HepG2 (cell line): Measurements from ENCODE around the gene ENTPD5. TPM values are rescaled to one million over a fixed set of nuclear protein-coding genes. Genes with fewer than 3 reads are reported as not detected.

Experiments
- ATM ChIP-seq: fragments of 450-650 bp; IDR thresholded peaks from 2 replicates; pipeline ENCODE4 v1.7.1; 2017; ENCODE audit warnings: mild to moderate bottlenecking, borderline replicate concordance
- HHEX ChIP-seq: IDR thresholded peaks from 2 replicates; pipeline ENCODE4 v1.6.1; 2016; ENCODE audit warnings: control low read depth
- HOXA3 ChIP-seq: sonication (generic); formaldehyde crosslinking; IDR thresholded peaks from 2 replicates; pipeline ENCODE4 v1.5.0; 2020; ENCODE audit warnings: missing genetic modification reagents
- KMT2A ChIP-seq: sonication (generic); formaldehyde crosslinking; IDR thresholded peaks from 2 replicates; pipeline ENCODE4 v1.4.0; 2020; ENCODE audit warnings: missing genetic modification reagents
- ZNF713 ChIP-seq: sonication (generic); formaldehyde crosslinking; IDR thresholded peaks from 2 replicates; pipeline ENCODE4 v1.4.0; 2020; ENCODE audit warnings: mild to moderate bottlenecking, missing genetic modification reagents
- polyA plus RNA-seq, 8 experiments: library from polyadenylated mRNA; depleted of rRNA in 3 of 8; stranded (reverse) in 7 of 8; unstranded in 1 of 8; fragments of >200 nt; fragmentation: Illumina TruSeq in 4 of 8; extraction: Trizol in 4 of 8; gene quantifications; 2 replicates each; pipeline versions ENCODE4 v1.2.1 to v1.2.3, GENCODE V29; 2011 to 2016; ENCODE audit warnings: low read depth in 4 of 8, missing spikeins in 1 of 8, mixed read lengths in 1 of 8; ENCODE audit not compliant: insufficient read depth in 1 of 8
- total RNA-seq, 5 experiments: library from RNA; depleted of rRNA; stranded (reverse); fragments of >200 nt; fragmentation: Illumina TruSeq; extraction: Trizol; gene quantifications; 2 replicates each; pipeline ENCODE4 v1.2.3, GENCODE V29; 2016; ENCODE audit warnings: low read depth in 1 of 5
- TF ChIP-seq, protein P1 (sequence below): IDR thresholded peaks from 2 replicates; pipeline ENCODE4 v1.6.1; 2016
- TF ChIP-seq, protein P2 (sequence below): sonication (generic); formaldehyde crosslinking; IDR thresholded peaks from 2 replicates; pipeline ENCODE4 v1.4.0; 2020; ENCODE audit warnings: missing genetic modification reagents
- TF ChIP-seq, protein P3 (sequence below): IDR thresholded peaks from 2 replicates; pipeline ENCODE4 v1.6.1; 2016; ENCODE audit warnings: missing biosample characterization, missing genetic modification reagents, low read depth
- TF ChIP-seq, protein P4 (sequence below): sonication (generic); formaldehyde crosslinking; IDR thresholded peaks from 2 replicates; pipeline ENCODE4 v1.5.1; 2020; ENCODE audit warnings: mild to moderate bottlenecking, missing genetic modification reagents, borderline replicate concordance
- TF ChIP-seq, protein P5 (sequence below): sonication (generic); formaldehyde crosslinking; IDR thresholded peaks from 2 replicates; pipeline ENCODE4 v1.4.0; 2020; ENCODE audit warnings: mild to moderate bottlenecking, missing genetic modification reagents

The ENTPD5 gene
- total and polyA plus RNA-seq, 2 of the 13 experiments (the other 11 are each of a cell fraction or from before 2014, with no cell fraction given), result 33.8 to 43.3 TPM

DNA sequence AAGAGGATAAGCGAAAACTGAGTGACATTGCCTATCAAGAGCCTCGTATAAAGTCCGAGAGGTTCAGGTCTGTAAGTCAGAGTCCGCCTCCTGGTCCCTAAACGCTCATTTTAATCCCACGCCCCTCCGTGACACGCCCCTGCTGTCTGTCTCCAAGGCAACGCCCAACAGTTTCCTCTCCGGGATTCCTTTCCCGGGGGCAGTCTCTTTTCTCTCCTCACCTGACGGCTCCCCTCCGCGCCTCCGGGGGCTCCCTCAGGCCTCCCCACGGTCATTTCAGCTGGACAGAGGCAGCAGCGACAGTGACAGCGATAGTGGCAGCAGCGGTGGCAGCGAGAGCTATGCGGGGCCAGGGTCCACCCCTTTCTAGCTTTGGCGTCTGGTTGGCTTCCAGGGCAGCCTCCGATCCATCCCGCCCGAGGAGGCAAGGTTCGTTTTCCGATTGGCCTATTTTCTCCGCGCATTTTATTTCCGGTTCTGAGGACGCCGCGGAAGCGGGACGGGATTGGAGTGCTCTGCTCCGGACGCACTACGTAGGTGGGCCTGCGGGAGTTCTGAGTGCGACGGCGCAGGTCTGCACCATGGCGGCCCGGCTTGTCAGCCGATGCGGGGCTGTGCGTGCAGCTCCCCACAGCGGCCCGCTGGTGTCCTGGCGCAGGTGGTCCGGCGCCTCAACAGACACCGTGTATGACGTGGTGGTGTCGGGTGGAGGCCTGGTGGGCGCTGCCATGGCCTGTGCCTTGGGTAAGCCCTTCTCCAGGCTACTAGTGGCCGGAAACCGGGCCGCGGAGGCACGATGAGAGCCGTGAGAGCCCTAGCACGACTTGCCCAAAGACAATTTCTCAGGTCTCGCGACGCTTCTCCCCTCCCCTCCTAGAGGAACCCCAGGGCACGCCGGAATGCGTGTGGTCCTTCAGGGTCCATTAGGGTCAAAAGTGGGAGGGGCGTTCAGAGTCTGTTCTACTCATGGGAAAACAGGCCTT lies 69.0 kb downstream of the ENTPD5 start, which contains the start of the genes COQ6 and FAM161B (continued):
- TF ChIP-seq, protein P1, sequence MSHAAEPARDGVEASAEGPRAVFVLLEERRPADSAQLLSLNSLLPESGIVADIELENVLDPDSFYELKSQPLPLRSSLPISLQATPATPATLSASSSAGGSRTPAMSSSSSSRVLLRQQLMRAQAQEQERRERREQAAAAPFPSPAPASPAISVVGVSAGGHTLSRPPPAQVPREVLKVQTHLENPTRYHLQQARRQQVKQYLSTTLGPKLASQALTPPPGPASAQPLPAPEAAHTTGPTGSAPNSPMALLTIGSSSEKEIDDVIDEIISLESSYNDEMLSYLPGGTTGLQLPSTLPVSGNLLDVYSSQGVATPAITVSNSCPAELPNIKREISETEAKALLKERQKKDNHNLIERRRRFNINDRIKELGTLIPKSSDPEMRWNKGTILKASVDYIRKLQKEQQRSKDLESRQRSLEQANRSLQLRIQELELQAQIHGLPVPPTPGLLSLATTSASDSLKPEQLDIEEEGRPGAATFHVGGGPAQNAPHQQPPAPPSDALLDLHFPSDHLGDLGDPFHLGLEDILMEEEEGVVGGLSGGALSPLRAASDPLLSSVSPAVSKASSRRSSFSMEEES (CRISPR knock-in tag), result peak; percentile 30
- no peak for TF ChIP-seq ZNF713 (CRISPR knock-in tag)
- TF ChIP-seq HHEX, result no peak; the same call in 1 of the 2 replicates
- TF ChIP-seq, protein P2, sequence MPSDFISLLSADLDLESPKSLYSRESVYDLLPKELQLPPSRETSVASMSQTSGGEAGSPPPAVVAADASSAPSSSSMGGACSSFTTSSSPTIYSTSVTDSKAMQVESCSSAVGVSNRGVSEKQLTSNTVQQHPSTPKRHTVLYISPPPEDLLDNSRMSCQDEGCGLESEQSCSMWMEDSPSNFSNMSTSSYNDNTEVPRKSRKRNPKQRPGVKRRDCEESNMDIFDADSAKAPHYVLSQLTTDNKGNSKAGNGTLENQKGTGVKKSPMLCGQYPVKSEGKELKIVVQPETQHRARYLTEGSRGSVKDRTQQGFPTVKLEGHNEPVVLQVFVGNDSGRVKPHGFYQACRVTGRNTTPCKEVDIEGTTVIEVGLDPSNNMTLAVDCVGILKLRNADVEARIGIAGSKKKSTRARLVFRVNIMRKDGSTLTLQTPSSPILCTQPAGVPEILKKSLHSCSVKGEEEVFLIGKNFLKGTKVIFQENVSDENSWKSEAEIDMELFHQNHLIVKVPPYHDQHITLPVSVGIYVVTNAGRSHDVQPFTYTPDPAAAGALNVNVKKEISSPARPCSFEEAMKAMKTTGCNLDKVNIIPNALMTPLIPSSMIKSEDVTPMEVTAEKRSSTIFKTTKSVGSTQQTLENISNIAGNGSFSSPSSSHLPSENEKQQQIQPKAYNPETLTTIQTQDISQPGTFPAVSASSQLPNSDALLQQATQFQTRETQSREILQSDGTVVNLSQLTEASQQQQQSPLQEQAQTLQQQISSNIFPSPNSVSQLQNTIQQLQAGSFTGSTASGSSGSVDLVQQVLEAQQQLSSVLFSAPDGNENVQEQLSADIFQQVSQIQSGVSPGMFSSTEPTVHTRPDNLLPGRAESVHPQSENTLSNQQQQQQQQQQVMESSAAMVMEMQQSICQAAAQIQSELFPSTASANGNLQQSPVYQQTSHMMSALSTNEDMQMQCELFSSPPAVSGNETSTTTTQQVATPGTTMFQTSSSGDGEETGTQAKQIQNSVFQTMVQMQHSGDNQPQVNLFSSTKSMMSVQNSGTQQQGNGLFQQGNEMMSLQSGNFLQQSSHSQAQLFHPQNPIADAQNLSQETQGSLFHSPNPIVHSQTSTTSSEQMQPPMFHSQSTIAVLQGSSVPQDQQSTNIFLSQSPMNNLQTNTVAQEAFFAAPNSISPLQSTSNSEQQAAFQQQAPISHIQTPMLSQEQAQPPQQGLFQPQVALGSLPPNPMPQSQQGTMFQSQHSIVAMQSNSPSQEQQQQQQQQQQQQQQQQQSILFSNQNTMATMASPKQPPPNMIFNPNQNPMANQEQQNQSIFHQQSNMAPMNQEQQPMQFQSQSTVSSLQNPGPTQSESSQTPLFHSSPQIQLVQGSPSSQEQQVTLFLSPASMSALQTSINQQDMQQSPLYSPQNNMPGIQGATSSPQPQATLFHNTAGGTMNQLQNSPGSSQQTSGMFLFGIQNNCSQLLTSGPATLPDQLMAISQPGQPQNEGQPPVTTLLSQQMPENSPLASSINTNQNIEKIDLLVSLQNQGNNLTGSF (CRISPR knock-in tag), result peak; percentile 16; the same call in 1 of the 2 replicates
- peak; percentile 91 for TF ChIP-seq HOXA3
- TF ChIP-seq, protein P3, sequence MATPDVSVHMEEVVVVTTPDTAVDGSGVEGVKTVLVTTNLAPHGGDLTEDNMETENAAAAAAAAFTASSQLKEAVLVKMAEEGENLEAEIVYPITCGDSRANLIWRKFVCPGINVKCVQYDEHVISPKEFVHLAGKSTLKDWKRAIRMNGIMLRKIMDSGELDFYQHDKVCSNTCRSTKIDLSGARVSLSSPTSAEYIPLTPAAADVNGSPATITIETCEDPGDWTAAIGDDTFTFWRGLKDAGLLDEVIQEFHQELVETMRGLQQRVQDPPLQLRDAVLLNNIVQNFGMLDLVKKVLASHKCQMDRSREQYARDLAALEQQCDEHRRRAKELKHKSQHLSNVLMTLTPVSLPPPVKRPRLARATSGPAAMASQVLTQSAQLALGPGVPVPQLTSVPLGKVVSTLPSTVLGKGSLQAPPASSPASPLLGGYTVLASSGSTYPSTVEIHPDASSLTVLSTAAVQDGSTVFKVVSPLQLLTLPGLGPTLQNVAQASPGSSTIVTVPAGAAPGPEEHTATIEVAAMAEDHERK, result peak; percentile 69
- TF ChIP-seq ATM, result no peak
- peak; percentile 76; the same call in 1 of the 2 replicates for TF ChIP-seq KMT2A (CRISPR knock-in tag)
- TF ChIP-seq, protein P4, sequence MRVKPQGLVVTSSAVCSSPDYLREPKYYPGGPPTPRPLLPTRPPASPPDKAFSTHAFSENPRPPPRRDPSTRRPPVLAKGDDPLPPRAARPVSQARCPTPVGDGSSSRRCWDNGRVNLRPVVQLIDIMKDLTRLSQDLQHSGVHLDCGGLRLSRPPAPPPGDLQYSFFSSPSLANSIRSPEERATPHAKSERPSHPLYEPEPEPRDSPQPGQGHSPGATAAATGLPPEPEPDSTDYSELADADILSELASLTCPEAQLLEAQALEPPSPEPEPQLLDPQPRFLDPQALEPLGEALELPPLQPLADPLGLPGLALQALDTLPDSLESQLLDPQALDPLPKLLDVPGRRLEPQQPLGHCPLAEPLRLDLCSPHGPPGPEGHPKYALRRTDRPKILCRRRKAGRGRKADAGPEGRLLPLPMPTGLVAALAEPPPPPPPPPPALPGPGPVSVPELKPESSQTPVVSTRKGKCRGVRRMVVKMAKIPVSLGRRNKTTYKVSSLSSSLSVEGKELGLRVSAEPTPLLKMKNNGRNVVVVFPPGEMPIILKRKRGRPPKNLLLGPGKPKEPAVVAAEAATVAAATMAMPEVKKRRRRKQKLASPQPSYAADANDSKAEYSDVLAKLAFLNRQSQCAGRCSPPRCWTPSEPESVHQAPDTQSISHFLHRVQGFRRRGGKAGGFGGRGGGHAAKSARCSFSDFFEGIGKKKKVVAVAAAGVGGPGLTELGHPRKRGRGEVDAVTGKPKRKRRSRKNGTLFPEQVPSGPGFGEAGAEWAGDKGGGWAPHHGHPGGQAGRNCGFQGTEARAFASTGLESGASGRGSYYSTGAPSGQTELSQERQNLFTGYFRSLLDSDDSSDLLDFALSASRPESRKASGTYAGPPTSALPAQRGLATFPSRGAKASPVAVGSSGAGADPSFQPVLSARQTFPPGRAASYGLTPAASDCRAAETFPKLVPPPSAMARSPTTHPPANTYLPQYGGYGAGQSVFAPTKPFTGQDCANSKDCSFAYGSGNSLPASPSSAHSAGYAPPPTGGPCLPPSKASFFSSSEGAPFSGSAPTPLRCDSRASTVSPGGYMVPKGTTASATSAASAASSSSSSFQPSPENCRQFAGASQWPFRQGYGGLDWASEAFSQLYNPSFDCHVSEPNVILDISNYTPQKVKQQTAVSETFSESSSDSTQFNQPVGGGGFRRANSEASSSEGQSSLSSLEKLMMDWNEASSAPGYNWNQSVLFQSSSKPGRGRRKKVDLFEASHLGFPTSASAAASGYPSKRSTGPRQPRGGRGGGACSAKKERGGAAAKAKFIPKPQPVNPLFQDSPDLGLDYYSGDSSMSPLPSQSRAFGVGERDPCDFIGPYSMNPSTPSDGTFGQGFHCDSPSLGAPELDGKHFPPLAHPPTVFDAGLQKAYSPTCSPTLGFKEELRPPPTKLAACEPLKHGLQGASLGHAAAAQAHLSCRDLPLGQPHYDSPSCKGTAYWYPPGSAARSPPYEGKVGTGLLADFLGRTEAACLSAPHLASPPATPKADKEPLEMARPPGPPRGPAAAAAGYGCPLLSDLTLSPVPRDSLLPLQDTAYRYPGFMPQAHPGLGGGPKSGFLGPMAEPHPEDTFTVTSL (CRISPR knock-in tag), result peak; percentile 64; the same call in 1 of the 2 replicates
- TF ChIP-seq, protein P5, sequence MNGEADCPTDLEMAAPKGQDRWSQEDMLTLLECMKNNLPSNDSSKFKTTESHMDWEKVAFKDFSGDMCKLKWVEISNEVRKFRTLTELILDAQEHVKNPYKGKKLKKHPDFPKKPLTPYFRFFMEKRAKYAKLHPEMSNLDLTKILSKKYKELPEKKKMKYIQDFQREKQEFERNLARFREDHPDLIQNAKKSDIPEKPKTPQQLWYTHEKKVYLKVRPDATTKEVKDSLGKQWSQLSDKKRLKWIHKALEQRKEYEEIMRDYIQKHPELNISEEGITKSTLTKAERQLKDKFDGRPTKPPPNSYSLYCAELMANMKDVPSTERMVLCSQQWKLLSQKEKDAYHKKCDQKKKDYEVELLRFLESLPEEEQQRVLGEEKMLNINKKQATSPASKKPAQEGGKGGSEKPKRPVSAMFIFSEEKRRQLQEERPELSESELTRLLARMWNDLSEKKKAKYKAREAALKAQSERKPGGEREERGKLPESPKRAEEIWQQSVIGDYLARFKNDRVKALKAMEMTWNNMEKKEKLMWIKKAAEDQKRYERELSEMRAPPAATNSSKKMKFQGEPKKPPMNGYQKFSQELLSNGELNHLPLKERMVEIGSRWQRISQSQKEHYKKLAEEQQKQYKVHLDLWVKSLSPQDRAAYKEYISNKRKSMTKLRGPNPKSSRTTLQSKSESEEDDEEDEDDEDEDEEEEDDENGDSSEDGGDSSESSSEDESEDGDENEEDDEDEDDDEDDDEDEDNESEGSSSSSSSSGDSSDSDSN (CRISPR knock-in tag), result peak; percentile 87
